ENCODE data around the gene GREB1. TPM values are rescaled to one million over a fixed set of nuclear protein-coding genes. Genes with fewer than 3 reads are reported as not detected.

GREB1 gene
- total RNA-seq, 1 donor = 0.10 TPM

GRCh38 chr2:11541693-11542274 is 7.9 kb downstream of the GREB1 start:
- no peak overlapping the region for H3K4me3 ChIP-seq (ENCODE audit: low read length)
- H3K4me1 ChIP-seq (ENCODE audit: insufficient read depth, low read length) = no peaks in the 10 kb centered on the region
- H3K9me3 ChIP-seq (ENCODE audit: low read depth, low read length) = no peaks in the 10 kb centered on the region
- H3K27me3 ChIP-seq (ENCODE audit: insufficient read depth, low read length) = no peaks in the 10 kb centered on the region

DNA sequence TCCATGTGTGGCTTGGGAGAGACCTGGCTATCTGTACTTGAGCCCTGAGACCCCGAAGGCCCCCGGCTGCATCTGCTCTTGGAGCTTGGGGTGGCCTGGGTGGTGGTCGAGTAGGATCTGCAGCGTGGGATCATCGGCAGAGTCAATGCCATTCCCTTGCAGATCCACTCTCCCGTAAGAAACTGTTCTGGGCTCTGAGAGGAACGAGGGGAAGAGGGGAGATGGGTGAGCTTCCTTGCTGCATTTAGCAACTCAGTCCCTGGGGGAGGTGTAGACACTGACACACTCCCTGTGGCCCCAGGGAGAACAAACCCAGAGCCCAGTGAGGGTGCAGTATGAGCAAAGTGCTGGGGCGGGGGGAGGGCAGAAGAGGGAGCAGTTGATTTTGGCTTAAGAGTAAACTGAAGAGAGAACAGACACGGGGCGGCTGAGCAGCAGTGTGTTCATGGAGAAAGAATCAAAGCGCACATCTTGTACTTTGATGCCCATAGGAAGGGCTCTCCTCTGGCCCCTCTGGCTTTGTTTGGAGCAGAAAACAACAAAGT is 8.5 kb downstream of the GREB1 start:
- Histone ChIP-seq H3K27me3 (ENCODE audit: insufficient read depth, low read length) (no peaks in the 10 kb centered on the region), H3K9me3 (ENCODE audit: low read depth, low read length) (no peaks in the 10 kb centered on the region), H3K4me1 (ENCODE audit: insufficient read depth, low read length) (no peaks in the 10 kb centered on the region), H3K4me3 (ENCODE audit: low read length) (no peak overlapping the region)

DNA sequence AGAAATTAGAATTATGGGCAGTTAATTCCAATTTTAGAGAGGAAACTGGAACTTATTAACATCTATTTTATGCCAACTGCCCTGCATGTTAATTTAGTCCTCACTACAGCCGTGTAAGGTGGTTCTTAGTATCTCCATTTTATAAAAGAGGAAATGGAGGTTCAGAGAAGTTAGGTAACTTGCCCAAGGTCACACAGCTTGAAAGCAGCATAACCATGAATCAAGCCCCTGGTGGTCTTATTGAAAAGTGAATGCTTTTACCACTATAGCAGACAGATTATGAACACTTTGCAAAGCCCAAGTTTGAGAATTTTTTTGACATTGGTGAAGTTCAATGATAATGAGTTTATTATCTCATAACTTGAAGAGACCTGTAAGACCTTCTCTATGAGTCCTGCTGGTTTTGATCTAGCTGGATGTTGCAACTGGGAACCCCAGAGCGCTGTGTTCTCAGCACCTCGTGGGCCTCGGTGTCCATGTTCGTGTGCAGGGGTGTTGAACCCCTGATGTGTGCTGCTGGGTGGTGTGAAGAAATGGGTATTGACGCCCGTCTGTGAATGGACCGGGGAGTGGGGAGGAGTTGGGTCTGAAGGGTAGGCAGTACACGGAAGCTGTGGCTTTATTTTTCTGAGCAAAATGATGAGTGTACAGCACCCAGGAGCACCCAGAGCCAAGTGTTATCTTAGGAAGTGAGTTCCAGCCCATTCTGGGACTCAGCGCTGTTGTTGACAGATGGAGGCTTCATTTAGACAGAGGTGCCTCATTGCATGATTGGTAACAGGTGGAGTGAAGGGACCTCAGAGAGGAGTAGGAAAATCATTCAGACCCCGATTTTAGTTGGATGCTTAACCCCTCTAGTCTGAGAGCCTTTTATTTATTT is 9.7 kb downstream of the GREB1 start:
- Histone ChIP-seq H3K4me3 (ENCODE audit: low read length) (no peak overlapping the region), H3K27me3 (ENCODE audit: insufficient read depth, low read length) (peaks cover 6% of the 10 kb centered on the region), H3K9me3 (ENCODE audit: low read depth, low read length) (no peaks in the 10 kb centered on the region), H3K4me1 (ENCODE audit: insufficient read depth, low read length) (no peaks in the 10 kb centered on the region)

DNA sequence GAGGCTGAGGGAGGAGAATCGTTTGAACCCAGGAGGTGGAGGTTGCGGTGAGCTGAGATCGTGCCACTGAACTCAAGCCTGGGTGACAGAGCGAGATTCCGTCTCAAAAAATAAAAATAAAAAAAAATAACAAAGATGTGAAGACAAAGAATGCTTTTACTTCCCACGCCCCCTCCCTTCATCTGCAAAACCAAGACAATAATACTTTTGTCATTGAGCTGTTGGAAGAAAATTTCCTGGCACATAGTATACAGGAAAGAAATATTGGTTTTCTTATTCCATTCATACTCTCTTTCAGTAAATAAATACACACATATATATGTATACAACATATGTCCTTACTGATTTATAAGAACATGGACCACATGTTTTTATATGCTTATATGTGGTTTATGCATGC is 12.2 kb downstream of the GREB1 start:
- no peak overlapping the region for H3K4me3 ChIP-seq (ENCODE audit: low read length)
- no peaks in the 10 kb centered on the region for H3K9me3 ChIP-seq (ENCODE audit: low read depth, low read length)
- H3K4me1 ChIP-seq (ENCODE audit: insufficient read depth, low read length) = no peaks in the 10 kb centered on the region
- peaks cover 19% of the 10 kb centered on the region for H3K27me3 ChIP-seq (ENCODE audit: insufficient read depth, low read length)

DNA sequence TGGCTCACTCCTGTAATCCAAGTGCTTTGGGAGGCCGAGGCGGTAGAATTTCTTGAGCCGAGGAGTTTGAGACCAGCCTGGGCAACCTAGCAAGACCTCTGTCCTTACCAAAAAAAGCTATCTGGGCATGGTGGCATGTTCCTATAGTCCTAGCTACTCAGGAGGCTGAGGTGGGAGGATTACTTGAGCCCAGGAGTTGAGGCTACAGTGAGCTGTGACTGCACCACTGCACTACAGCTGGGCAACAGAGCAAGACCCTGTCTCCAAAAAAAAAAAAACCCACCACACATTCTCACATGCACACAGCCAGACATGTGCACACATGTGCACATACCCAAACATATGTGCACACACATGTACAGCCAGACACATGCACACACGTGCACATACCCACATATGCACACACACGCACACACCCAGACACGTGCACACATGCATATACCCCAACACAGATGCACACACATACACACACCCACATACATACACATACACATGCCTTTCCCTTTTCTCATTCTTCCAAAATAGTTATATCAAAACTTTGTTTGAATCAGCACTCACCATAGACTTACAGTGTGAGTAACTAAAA is 14.2 kb downstream of the GREB1 start:
- Histone ChIP-seq H3K4me3 (ENCODE audit: low read length) (no peak overlapping the region), H3K27me3 (ENCODE audit: insufficient read depth, low read length) (peaks cover 20% of the 10 kb centered on the region), H3K4me1 (ENCODE audit: insufficient read depth, low read length) (no peaks in the 10 kb centered on the region), H3K9me3 (ENCODE audit: low read depth, low read length) (no peaks in the 10 kb centered on the region)

- Histone ChIP-seq H3K4me3 (ENCODE audit: low read length) (no peak overlapping the region), H3K9me3 (ENCODE audit: low read depth, low read length) (no peaks in the 10 kb centered on the region), H3K4me1 (ENCODE audit: insufficient read depth, low read length) (peaks cover 10% of the 10 kb centered on the region), H3K27me3 (ENCODE audit: insufficient read depth, low read length) (peaks cover 26% of the 10 kb centered on the region)
Observed at GRCh38 chr2:11550302-11550701, 16.5 kb downstream of the GREB1 start.

GRCh38 chr2:11550901-11551568 is 17.2 kb downstream of the GREB1 start:
- Histone ChIP-seq H3K27me3 (ENCODE audit: insufficient read depth, low read length) (peaks cover 33% of the 10 kb centered on the region), H3K4me1 (ENCODE audit: insufficient read depth, low read length) (peaks cover 10% of the 10 kb centered on the region), H3K4me3 (ENCODE audit: low read length) (no peak overlapping the region), H3K9me3 (ENCODE audit: low read depth, low read length) (no peaks in the 10 kb centered on the region)

GRCh38 chr2:11551569-11552259 is 17.9 kb downstream of the GREB1 start:
- Histone ChIP-seq H3K27me3 (ENCODE audit: insufficient read depth, low read length) (peaks cover 39% of the 10 kb centered on the region), H3K4me3 (ENCODE audit: low read length) (no peak overlapping the region), H3K4me1 (ENCODE audit: insufficient read depth, low read length) (peaks cover 10% of the 10 kb centered on the region), H3K9me3 (ENCODE audit: low read depth, low read length) (no peaks in the 10 kb centered on the region)

DNA sequence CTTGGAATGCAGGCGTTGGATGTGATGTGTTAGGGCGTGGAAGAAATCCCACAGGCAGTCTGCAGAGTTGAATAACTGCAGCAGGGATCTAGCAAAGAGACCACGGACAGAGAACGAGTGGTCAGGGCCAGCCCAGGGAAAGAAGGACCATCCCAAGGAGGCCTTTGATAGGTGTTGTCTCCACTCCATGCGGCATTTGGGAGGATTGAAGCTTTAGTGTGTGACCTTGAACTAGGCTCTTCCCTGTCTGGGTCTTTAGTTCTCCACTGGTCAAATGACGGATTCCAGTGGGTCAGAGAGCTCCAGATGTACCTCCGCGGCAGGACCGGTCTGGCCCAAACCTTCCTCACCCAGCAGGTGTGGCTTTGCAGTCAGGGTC is 18.4 kb downstream of the GREB1 start:
- peaks cover 39% of the 10 kb centered on the region for H3K27me3 ChIP-seq (ENCODE audit: insufficient read depth, low read length)
- H3K4me1 ChIP-seq (ENCODE audit: insufficient read depth, low read length) = peaks cover 10% of the 10 kb centered on the region

DNA sequence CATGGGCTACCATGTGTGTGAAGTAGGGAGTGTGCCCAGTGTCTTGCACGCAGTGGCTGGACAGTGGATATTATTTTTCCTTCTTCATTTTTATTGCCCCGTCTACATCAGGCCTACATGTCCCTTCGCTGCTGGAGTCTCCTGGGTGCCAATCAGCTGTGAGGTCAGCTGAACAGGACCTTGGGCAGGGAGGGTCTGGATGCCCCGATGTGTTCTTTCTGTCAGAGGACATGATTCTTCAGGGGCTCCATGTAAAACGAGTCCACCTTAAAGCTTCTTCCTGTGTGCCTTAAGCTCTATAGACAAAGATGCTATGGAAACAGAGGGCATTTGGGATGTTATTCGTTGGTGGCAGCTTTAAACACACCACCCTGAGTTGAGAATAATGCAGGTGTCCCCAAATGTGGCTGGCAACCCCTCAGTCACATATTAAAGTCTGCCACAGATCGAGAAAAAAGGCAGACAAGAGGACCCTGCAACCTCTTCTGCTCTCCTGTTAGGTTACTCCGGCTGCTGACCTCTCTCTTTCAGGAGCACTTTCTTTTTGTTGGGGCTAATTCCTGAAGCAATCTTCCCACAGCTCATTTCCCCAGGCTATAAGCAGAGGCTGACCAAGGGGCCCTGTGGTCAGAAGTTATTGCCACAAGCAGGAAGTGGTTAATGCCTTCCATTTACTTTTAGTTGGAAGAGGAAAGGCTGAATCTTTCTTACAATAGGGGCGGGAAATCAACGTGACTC is 20.0 kb downstream of the GREB1 start:
- Histone ChIP-seq H3K27me3 (ENCODE audit: insufficient read depth, low read length) (peaks cover 31% of the 10 kb centered on the region), H3K4me1 (ENCODE audit: insufficient read depth, low read length) (peaks cover 10% of the 10 kb centered on the region), H3K9me3 (ENCODE audit: low read depth, low read length) (no peaks in the 10 kb centered on the region), H3K4me3 (ENCODE audit: low read length) (no peak overlapping the region)

More for the DNA sequence above, 18.4 kb downstream of the GREB1 start:
- Histone ChIP-seq H3K9me3 (ENCODE audit: low read depth, low read length) (no peaks in the 10 kb centered on the region), H3K4me3 (ENCODE audit: low read length) (no peak overlapping the region)

DNA sequence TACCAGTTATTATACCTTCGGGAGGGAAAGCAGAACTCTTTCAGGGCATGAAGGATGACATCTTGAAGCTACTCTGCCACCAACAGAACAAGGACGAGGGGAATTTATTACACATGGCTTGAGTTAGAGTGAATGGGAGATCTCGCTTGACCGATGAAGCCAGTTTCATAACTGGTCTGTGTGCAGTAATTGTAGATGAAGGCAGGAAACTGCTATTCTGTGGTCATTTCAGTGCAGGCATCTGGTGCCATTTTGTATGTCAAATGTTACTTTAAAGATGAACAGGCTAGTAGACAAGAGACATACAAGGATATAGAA is 20.5 kb downstream of the GREB1 start:
- Histone ChIP-seq H3K4me3 (ENCODE audit: low read length) (no peak overlapping the region), H3K27me3 (ENCODE audit: insufficient read depth, low read length) (peaks cover 29% of the 10 kb centered on the region), H3K4me1 (ENCODE audit: insufficient read depth, low read length) (peaks cover 10% of the 10 kb centered on the region), H3K9me3 (ENCODE audit: low read depth, low read length) (no peaks in the 10 kb centered on the region)

DNA sequence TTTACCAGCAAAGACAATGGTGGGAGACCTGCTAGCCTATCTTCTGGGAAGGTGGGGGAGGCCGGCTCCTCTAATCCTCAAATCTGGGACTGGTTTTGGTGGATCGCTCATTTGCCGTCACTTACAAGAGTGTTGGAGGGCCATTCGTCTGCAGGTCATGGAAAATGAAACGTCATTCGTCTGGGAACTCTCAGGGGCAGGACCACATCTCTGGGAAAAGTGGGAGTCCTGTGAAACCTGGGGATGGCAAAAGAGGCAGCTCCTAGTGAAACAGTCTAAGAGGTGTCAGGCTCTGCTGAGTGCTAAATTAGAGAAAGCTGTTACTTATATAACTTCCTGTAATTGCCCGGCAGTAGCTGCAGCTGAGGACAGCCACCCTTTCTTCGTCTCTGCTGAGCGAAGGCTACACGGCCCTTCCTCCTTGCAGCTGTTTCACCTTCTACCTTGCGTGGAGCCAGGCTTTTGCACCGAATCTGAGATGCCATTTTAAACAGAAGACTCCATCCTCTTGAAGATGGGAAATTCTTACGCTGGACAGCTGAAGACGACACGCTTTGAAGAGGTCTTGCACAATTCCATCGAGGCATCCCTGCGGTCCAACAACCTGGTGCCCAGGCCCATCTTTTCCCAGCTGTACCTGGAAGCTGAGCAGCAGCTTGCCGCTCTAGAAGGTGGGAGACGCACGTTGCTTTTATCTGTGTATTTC is 22.4 kb downstream of the GREB1 start:
- H3K9me3 ChIP-seq (ENCODE audit: low read depth, low read length) = no peaks in the 10 kb centered on the region
- no peak overlapping the region for H3K4me3 ChIP-seq (ENCODE audit: low read length)
- peaks cover 10% of the 10 kb centered on the region for H3K4me1 ChIP-seq (ENCODE audit: insufficient read depth, low read length)
- H3K27me3 ChIP-seq (ENCODE audit: insufficient read depth, low read length) = peaks cover 19% of the 10 kb centered on the region

GRCh38 chr2:11558214-11558886 is 24.5 kb downstream of the GREB1 start:
- Histone ChIP-seq H3K4me3 (ENCODE audit: low read length) (no peak overlapping the region), H3K9me3 (ENCODE audit: low read depth, low read length) (no peaks in the 10 kb centered on the region), H3K4me1 (ENCODE audit: insufficient read depth, low read length) (peaks cover 10% of the 10 kb centered on the region), H3K27me3 (ENCODE audit: insufficient read depth, low read length) (peaks cover 19% of the 10 kb centered on the region)

Data from mononuclear cell (primary cell).